HG02678 (cell line): ENCODE results near the gene DENND1A.
A peak's percentile ranks its signal among the peaks of the same experiment; 100 is the strongest.
"Not testable (repeated sequence)": the region's sequence is repeated elsewhere in the genome, so short reads cannot be mapped to it uniquely, and the experiment has no call there.

Source experiments
- ATAC-seq: cut with Tn5 transposase; IDR thresholded peaks from one replicate; pipeline ENCODE4 v1.9.1; 2021; ENCODE audit warnings: mild to moderate bottlenecking, moderate library complexity; ENCODE audit not compliant: unreplicated experiment

DENND1A gene, protein sequence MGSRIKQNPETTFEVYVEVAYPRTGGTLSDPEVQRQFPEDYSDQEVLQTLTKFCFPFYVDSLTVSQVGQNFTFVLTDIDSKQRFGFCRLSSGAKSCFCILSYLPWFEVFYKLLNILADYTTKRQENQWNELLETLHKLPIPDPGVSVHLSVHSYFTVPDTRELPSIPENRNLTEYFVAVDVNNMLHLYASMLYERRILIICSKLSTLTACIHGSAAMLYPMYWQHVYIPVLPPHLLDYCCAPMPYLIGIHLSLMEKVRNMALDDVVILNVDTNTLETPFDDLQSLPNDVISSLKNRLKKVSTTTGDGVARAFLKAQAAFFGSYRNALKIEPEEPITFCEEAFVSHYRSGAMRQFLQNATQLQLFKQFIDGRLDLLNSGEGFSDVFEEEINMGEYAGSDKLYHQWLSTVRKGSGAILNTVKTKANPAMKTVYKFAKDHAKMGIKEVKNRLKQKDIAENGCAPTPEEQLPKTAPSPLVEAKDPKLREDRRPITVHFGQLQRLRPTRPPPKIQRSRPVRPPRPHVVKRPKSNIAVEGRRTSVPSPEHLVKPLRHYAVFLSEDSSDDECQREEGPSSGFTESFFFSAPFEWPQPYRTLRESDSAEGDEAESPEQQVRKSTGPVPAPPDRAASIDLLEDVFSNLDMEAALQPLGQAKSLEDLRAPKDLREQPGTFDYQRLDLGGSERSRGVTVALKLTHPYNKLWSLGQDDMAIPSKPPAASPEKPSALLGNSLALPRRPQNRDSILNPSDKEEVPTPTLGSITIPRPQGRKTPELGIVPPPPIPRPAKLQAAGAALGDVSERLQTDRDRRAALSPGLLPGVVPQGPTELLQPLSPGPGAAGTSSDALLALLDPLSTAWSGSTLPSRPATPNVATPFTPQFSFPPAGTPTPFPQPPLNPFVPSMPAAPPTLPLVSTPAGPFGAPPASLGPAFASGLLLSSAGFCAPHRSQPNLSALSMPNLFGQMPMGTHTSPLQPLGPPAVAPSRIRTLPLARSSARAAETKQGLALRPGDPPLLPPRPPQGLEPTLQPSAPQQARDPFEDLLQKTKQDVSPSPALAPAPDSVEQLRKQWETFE

GRCh38 chr9:123929870-123930831, at the start of gene DENND1A:
DENND1A (minus strand) TSS chr9:123930126; CDS start chr9:123929905, 221 bp downstream.
- ATAC-seq: peak; percentile 82

GRCh38 chr9:123978981-123979380, 49.1 kb upstream of the DENND1A start:
- no peak for ATAC-seq

- not testable (repeated sequence) for ATAC-seq
Observed at GRCh38 chr9:123976579-123976978, 46.7 kb upstream of the DENND1A start.

- ATAC-seq: no peak
Observed at GRCh38 chr9:123975871-123976270, 45.9 kb upstream of the DENND1A start.

GRCh38 chr9:123974471-123974870, 44.5 kb upstream of the DENND1A start:
- no peak for ATAC-seq

DNA sequence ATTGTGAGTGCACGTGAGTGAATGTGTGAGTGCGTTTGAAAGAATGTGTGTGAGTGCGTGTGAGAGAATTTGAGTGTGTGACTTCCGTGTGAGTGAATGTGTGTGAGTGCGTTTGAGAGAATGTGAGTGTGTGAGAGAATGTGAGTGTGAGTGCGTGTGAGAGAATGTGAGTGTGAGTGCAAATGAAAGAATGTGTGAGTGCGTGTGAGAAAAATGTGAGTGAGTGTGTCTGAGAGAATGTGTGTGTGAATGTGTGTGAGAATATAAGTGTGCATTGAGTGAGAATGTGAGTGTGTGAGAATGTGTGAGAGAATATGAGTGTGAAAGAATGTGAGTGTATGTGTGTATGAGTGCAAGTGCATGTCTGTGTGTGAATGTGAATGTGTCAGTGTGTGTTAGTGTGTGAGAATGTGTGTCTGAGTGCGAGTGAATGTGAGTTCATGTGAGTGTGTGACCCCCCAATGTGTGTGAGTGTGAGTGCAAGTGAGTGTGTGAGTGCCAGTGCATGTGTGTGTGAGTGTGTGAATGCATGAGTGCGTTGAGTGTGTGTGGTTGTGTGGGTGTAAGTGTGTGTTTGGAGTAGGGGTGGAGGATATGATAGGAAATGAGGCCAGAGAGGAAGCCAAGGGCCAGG, 43.8 kb upstream of the DENND1A start:
- ATAC-seq: no peak

- ATAC-seq: no peak
Observed at GRCh38 chr9:123972618-123973017, 42.7 kb upstream of the DENND1A start.

- ATAC-seq: no peak
Observed at GRCh38 chr9:123967323-123967722, 37.4 kb upstream of the DENND1A start.

GRCh38 chr9:123965801-123966686, 36.1 kb upstream of the DENND1A start:
- ATAC-seq: no peak

DNA sequence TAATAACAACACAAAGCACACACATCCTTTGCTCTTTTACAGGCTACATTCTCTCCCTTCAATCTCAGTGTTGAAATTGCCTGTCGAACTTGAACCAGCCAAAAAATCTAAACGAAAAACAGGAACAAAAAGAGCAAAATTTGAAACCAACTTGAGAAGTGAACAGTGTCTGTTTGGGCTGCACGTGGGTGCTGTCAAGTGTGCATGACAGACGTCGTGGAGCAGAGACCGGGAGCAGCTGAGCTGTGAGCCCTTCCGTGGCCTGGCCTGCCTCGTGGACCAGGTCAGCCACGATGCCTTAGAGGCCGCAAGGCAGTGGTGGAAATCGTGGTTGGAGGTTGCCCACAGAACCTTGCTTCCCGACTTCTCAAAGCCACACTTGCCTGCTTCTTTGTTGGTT, 34.8 kb upstream of the DENND1A start:
- no peak for ATAC-seq

DNA sequence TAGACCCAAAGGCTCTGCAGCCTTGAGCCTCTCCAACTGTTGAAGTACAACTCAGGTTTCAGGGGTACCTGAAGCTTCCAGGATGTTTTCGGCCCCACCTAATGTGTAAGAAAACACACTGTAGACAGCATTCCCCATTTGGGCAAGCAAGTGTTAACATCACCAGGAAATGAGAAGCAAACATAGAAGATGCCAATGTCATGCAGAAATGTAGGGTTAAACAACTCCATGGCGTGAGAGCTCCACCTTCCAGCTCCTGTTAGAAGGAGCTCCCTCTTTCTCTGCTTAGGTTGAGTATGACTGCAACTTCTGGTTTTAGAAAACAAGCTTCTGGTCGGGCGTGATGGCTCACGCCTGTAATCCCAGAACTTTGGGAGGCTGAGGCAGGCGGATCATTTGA, 31.0 kb upstream of the DENND1A start:
- ATAC-seq: no peak

GRCh38 chr9:123960366-123960765, 30.4 kb upstream of the DENND1A start:
- no peak for ATAC-seq

- no peak for ATAC-seq
Observed at GRCh38 chr9:123959787-123960186, 29.9 kb upstream of the DENND1A start.

DNA sequence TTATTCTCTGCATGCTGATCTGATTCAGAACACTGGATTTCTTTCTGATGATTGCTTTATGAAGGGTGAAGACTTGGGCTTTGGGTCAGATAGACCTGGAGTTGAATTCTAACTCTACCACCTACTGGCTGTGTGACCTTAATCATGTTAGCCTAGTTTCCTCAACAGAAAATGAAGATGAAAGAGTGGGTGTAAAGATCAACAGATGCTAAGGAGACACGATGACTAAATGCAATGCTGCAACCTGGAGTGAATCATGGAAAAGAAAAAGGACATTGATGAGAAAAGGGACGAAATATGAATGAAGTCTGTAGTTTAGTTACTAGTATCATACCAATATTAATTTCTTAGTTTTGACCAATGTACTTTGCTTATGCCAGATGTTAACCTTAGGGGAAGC, 27.8 kb upstream of the DENND1A start:
- no peak for ATAC-seq

- ATAC-seq: no peak
Observed at GRCh38 chr9:123957168-123957721, 27.3 kb upstream of the DENND1A start.

GRCh38 chr9:123955637-123956036, 25.7 kb upstream of the DENND1A start:
- ATAC-seq: no peak

DNA sequence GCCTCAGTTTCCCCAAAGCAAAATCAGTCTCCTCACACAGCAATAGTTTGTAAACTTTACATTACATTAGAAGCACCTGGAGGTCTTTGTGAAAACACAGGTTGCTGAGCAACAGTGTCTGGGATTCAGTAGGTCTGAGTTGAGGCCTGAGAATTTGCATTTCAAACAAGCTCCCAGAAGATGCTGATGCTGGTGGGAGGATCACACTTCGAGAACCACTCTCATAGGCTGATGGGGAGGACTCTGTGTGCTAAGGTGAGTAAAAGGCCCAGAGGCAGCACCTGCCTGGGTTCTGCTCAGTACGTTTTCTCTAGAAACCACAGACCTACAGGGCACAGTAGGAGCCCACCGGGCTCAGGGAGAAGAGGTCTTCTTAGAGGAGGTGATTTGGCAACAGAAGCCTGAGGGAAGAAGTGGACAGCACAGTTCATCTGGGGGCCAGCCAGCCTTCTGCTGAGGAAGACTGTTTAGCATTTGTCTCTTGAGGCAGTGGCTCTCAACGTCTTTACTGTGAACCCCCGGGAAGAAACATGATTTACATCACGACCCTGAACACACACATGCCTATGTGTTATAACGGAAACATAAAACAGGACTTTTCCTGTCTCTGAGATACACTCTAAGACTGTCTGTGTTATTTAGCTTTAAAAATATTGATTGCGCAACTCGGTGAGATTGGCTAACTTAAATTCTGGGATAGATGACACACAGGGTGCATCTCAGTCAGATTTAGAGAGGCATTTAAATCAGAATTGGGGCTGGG, 24.8 kb upstream of the DENND1A start:
- no peak for ATAC-seq
